Measurements from ENCODE around the gene ZHX3. TPM values are rescaled to one million over a fixed set of nuclear protein-coding genes. Genes with fewer than 3 reads are reported as not detected.

ZHX3 gene
- total and polyA plus RNA-seq, 9 of the 15 experiments (the other 6 are each of a cell fraction or from before 2014, with no cell fraction given): 0.80 to 14.6 (median 4.9) TPM

GRCh38 chr20:41366546-41367392 lies 49.2 kb upstream of the ZHX3 start, which contains the start of gene EMILIN3 (continued):
- TF ChIP-seq PRDM10 (IDR thresholded peaks at IDR 0.05; ENCODE audit: partially characterized antibody): no peak

DNA sequence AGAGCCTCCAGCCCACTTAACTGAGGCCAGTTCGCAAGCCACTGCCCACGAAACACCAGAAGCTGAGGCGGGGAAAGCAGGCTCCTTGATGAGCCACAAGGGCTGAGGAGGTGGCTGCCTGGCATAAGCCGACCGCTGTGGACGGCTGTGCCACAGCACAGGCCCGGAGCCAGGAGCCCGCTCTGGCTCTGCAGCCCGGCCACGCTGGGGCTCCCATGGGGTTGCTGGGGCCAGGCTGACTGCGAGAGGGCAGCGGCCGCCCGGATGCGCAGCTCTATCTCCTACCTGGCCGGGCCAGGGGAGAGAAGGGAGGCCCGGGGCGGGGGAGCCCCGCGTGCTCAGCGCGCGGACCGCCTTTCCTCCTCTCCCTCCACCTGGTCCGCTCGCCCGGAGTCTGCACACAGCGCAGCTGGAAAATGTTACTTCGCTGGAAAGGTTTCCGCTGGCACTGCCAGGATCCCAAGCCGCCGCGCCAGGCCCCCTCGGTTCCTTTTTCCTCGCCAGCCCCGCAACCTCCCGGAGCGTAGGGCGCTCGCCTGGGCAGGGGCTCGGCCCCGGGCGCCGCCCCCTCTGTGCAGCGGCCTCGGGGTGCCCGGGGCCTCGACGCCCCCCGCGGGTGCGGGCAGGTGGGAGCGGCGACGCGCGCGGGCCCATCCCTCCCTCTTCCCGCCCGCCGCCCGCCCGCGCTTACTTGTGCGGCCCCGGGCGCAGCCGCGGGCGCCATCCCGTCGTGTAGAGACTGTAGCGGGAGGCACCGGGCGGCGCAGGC lies 48.4 kb upstream of the ZHX3 start:
- ATAC-seq: no peak
- ChIA-PET POLR2A (no interaction called here), CTCF (ENCODE audit: low intra/inter-chr PET ratio) (no interaction called here)
- FAIRE-seq: no peak
- Histone ChIP-seq H3K4me3 (no peak overlapping the region), H3K27me3 (ENCODE audit: control insufficient read depth in 2 of 2, insufficient read depth in 2 of 2, low read length in 2 of 2) (peaks cover 37 to 75% of the 10 kb centered on the region in 2 experiments; a peak in 4 of 5 replicates), H3K27ac (ENCODE audit: extremely low read depth, low read depth, low read length) (no peak overlapping the region), H3K36me3 (ENCODE audit: control insufficient read depth, insufficient read depth, low read length) (no peaks in the 10 kb centered on the region), H3K79me2 (ENCODE audit: control insufficient read depth, insufficient read depth, low read length) (no peaks in the 10 kb centered on the region), H3K9me1 (ENCODE audit: control insufficient read depth, insufficient read depth, low read length) (no peaks in the 10 kb centered on the region), H3K4me1 (replicated peaks in 1 of 2; ENCODE audit: control insufficient read depth in 2 of 2, insufficient read depth in 2 of 2, low read length in 2 of 2) (peaks cover 0 to 38% of the 10 kb centered on the region in 2 experiments; a peak in 2 of 5 replicates), H3K4me2 (ENCODE audit: insufficient read depth, low read length) (no peak overlapping the region), H3K9me3 (replicated peaks; ENCODE audit: control insufficient read depth, insufficient read depth, low read depth, low read length) (no peaks in the 10 kb centered on the region), H4K20me1 (replicated peaks; ENCODE audit: control insufficient read depth, insufficient read depth, low read length) (peaks cover 29% of the 10 kb centered on the region), H2AFZ (ENCODE audit: low read depth, low read length) (no peak overlapping the region), H3K9ac (ENCODE audit: insufficient read depth in 1 of 2, low read depth in 2 of 2, low read length in 2 of 2) (no peak overlapping the region)
- BruUV-seq (replicated peaks): no TSS peak
- in situ Hi-C loops (cut with MboI) (no loop called here), intact Hi-C loops (cut with micrococcal nuclease) (no loop called here)
- no peak for DNase-seq (ENCODE audit: extremely low read depth in 1 of 4, low spot score in 3 of 4)
- WGBS (ENCODE audit: insufficient coverage, low coverage, missing lambda C conversion rate): 12% methylated on average over 28 of the region's 76 CpGs
- TF ChIP-seq HDGF (IDR thresholded peaks at IDR 0.05) (no peak), SRSF1 (IDR thresholded peaks at IDR 0.05; ENCODE audit: low read depth, low read length) (no peak), CCNT2 (IDR thresholded peaks at IDR 0.05; ENCODE audit: borderline replicate concordance, extremely low read depth, insufficient read length, low read depth, low read length) (no peak), NR2F6 (CRISPR knock-in tag; IDR thresholded peaks at IDR 0.05) (no peak), CEBPB (tag; IDR thresholded peaks at IDR 0.05) (no peak), PHB (CRISPR knock-in tag; IDR thresholded peaks at IDR 0.05) (no peak), CBFB (CRISPR knock-in tag; IDR thresholded peaks at IDR 0.05) (no peak)
- TF ChIP-seq, protein P1, sequence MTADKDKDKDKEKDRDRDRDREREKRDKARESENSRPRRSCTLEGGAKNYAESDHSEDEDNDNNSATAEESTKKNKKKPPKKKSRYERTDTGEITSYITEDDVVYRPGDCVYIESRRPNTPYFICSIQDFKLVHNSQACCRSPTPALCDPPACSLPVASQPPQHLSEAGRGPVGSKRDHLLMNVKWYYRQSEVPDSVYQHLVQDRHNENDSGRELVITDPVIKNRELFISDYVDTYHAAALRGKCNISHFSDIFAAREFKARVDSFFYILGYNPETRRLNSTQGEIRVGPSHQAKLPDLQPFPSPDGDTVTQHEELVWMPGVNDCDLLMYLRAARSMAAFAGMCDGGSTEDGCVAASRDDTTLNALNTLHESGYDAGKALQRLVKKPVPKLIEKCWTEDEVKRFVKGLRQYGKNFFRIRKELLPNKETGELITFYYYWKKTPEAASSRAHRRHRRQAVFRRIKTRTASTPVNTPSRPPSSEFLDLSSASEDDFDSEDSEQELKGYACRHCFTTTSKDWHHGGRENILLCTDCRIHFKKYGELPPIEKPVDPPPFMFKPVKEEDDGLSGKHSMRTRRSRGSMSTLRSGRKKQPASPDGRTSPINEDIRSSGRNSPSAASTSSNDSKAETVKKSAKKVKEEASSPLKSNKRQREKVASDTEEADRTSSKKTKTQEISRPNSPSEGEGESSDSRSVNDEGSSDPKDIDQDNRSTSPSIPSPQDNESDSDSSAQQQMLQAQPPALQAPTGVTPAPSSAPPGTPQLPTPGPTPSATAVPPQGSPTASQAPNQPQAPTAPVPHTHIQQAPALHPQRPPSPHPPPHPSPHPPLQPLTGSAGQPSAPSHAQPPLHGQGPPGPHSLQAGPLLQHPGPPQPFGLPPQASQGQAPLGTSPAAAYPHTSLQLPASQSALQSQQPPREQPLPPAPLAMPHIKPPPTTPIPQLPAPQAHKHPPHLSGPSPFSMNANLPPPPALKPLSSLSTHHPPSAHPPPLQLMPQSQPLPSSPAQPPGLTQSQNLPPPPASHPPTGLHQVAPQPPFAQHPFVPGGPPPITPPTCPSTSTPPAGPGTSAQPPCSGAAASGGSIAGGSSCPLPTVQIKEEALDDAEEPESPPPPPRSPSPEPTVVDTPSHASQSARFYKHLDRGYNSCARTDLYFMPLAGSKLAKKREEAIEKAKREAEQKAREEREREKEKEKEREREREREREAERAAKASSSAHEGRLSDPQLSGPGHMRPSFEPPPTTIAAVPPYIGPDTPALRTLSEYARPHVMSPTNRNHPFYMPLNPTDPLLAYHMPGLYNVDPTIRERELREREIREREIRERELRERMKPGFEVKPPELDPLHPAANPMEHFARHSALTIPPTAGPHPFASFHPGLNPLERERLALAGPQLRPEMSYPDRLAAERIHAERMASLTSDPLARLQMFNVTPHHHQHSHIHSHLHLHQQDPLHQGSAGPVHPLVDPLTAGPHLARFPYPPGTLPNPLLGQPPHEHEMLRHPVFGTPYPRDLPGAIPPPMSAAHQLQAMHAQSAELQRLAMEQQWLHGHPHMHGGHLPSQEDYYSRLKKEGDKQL (CRISPR knock-in tag; IDR thresholded peaks at IDR 0.05; ENCODE audit: borderline replicate concordance): no peak
